NOMO-1 (cell line): ENCODE results near the gene ASIC4.

Source experiments
- DNase-seq, 2 experiments: peaks; one replicate each; lab custom pipeline; 2025; ENCODE audit not compliant: unreplicated experiment in 2 of 2; lab: John Stamatoyannopoulos, UW

ASIC4 gene

GRCh38 chr2:219512524-219513216 is 1.6 kb upstream of the ASIC4 start:
- no peak for DNase-seq

- no peak for DNase-seq
Measured at GRCh38 chr2:219513787-219514186, 495 bp upstream of the ASIC4 start.

GRCh38 chr2:219514836-219515235 is 554 bp downstream of the ASIC4 start:
- DNase-seq = no peak

GRCh38 chr2:219515874-219516629 is 1.8 kb downstream of the ASIC4 start:
- DNase-seq = no peak

GRCh38 chr2:219516888-219517287 is 2.6 kb downstream of the ASIC4 start:
- no peak for DNase-seq

- no peak for DNase-seq
Measured at GRCh38 chr2:219517954-219518778, 3.9 kb downstream of the ASIC4 start.

- no peak for DNase-seq
Measured at GRCh38 chr2:219519526-219519916, 5.2 kb downstream of the ASIC4 start.

DNA sequence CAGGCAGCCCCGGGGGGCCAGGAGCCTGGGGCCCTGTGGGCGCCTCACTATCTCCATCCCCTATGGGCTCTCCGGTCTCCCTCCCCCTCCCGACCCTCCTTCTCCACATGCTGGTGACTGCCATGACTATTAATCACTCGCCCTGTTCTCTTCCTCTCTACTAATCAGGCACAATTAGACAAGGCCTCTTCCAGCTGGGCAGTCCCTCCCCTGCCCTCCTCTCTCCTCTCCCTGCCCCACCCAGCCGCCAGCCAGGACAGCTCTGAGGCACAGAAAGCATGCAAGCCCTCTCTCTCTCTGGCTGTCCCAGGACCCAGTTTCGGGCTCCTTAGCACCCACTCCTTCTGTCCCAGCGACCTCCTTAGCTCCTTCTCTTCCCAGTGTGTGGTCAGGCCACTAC is 5.8 kb downstream of the ASIC4 start:
- no peak for DNase-seq

DNA sequence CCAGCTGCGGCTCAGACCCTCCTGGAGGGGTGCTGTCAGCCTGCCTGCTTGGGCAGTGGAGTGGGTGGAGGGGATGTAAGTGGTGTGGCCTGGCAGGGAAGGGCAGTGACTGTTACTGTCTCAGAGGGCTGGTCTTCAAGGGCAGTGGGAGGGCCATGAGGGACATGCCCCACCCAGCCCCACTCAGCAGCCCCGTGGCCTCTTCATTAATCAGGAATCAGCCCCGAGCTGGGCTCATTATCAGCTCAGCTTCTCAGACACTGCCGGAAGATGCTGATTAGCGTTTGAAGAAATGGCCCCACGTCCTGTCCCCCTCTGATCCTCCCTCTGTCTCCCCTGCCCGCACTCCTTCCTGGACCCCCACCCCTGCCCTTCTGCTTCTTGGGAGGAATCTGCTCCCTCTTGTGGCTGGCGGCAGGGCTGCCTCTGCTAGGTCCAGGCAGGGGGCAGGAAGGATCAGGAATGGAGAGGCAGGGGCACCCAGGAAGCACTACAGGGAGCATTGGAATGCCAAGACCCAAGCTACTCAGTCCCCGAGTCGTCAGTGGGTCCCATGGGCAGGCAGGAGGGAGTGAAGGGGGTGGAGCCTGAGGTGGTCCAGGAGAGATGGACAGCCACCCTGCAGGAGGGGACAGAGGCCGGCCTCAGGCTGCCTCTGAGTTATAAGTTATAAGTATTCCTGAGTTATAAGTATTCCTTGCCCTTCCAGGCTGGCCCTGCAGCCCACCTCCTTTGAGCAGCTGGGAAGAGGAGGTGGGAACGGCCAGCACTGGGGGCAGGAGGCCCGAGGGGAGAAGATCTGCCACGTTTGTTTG is 7.0 kb downstream of the ASIC4 start:
- DNase-seq = no peak

DNA sequence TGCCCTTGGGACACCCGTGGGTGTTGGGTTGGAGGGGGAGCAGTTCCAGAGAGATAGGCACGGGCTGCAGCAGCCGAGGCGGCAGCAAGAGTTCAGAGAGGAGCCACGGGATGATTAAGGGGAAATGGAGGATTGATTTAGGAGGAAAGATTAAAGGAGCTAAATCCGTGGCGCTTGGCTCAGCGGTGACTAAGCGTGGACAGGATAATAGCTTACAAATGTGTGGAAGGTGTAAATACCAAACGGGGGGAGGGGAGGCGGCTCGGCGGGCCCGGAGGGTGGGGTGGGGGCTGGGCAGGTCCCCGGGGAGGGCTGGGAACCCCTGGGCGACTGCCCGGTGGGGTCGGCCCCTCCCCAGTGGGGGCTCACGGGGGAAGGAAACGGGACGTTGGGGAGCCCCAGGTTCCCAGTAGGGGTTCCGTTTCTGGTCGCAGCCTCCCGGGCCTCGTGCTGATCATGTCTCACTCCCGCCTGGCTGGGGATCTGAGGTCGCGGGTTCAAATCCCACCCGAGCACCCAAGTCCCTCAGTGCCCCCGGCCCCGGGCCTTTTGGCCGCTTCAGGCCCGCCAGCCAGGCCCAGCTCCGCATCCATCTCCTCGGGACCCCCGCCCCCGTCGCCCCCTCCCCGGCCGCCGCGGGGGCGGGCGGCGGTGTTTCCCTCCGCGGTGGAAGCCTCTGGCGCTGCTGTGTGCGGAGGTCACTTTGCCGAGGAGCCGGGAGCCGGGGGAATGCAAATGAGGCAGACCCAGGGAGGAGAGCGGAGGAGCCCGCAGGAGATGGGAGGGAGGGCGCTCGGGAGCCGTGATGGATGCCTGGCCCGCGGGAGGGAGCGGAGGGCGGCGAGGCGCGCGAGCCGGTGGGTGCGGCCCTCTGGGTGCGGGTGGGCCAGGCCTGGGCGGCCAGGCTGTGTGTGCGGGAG is 8.1 kb downstream of the ASIC4 start:
- DNase-seq = no peak

DNA sequence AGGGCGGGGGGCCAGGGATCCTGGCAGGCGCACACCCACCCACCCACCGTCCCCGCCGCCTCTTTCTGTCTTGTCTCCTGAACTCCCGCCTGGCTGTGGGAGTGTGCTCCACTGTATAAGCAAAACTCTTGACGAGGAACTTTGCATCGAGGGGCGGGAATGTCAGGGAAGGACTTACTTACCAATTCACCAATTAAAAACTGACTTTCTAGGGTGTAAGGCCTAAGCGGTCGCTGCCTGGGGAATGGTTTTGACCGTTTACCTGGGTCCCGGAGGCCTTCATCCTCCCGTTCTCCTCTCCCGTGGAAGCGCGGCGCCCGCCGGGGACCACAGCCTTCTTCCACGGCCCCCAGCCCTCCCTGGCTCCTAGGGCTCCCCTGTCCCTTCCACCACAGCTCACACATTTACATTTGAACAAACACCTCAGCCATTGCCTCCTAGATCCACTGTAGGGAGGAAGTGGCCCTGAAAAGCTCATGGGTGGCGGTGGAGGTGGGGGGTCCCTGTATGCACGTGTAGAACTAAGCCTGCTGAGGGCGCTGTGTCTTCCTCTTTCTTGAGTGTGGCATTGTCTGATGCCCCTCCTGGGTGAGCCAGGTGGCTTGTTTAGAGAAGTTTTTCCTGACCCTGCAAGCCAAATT is 8.9 kb downstream of the ASIC4 start:
- no peak for DNase-seq

- DNase-seq = no peak
Measured at GRCh38 chr2:219524817-219525216, 10.5 kb downstream of the ASIC4 start.

- DNase-seq = no peak
Measured at GRCh38 chr2:219525533-219526232, 11.4 kb downstream of the ASIC4 start.

DNA sequence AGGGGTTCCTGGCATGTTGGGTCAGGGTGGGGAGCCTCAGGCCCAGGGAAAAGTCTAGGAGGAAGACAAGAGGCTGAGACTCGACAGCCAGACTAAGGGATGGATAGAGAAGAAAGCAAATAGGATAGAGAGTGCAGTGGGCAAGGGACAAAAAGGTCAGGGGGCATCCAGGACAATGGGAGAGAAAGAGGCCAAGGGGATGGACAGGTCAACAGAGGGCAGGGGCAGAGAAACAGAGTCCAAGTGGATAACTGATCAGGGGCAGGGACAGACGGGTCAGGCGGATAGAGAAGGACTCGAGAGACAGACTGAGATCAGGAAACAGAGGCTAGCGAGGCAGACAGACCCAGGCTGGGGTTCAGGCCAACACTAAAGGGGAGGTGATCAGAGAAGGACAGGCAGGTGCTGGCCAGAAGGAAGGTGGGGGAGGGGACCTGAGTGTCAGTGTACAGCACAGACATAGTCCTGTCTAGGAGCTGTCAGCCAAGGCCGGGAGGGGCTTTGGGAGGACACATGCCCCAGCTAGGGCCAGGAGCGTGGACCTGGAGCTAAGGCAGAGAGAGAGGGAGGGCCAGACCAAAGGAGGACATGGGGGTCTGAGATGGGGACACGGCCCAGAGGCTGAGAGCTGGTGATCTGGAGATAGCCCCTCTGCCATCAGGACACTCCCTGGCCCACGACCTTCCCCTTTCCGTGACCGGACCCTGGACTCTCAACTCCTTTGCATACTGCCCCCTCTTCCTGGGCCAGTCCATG is 12.2 kb downstream of the ASIC4 start:
- DNase-seq = no peak

- no peak for DNase-seq
Measured at GRCh38 chr2:219527076-219527394, 12.8 kb downstream of the ASIC4 start.

GRCh38 chr2:219527472-219527871 is 13.2 kb downstream of the ASIC4 start:
- no peak for DNase-seq

- DNase-seq = peak; percentile 77 to 79
Measured at GRCh38 chr2:219530048-219530963, 16.0 kb downstream of the ASIC4 start.
